H7 (cell line): ENCODE measurements around the gene RPL18A. TPM values are rescaled to one million over a fixed set of nuclear protein-coding genes. Genes with fewer than 3 reads are reported as not detected.
"Not testable (repeated sequence)": the region's sequence is repeated elsewhere in the genome, so short reads cannot be mapped to it uniquely, and the experiment has no call there.

Experiments
- DNase-seq: peaks from one replicate; pipeline ENCODE4 v3.0.0; 2012
- H3K27me3 ChIP-seq: 2 replicates; pipeline ENCODE4 v1.6.0; 2011; ENCODE audit warnings: mild to moderate bottlenecking, low read length; ENCODE audit not compliant: control insufficient read depth, insufficient read depth
- H3K36me3 ChIP-seq: replicated peaks from 2 replicates; pipeline ENCODE4 v1.5.1; 2011; ENCODE audit warnings: low read length; ENCODE audit not compliant: control insufficient read depth, insufficient read depth
- H3K4me3 ChIP-seq: 2 replicates; pipeline ENCODE4 v1.5.1; 2011; ENCODE audit warnings: low read depth, mild to moderate bottlenecking, control low read depth, low read length, moderate library complexity; ENCODE audit not compliant: insufficient read depth
- total RNA-seq: library from RNA; depleted of rRNA; stranded (reverse); fragments of >200 nt; shearing (Covaris generic); gene quantifications from 2 replicates; pipeline ENCODE4 v1.2.3, GENCODE V29; 2014

RPL18A gene
- total RNA-seq, 1 experiment from 2014 or later: 2,178 TPM

- Histone ChIP-seq H3K36me3 (peaks cover 2% of the 10 kb centered on the region), H3K4me3 (no peak overlapping the region), H3K27me3 (peaks cover 17% of the 10 kb centered on the region; the same call in 1 of the 2 replicates)
- DNase-seq: peak; percentile 94
Measured at GRCh38 chr19:17869114-17869608, 9.5 kb downstream of the RPL18A start.

DNA sequence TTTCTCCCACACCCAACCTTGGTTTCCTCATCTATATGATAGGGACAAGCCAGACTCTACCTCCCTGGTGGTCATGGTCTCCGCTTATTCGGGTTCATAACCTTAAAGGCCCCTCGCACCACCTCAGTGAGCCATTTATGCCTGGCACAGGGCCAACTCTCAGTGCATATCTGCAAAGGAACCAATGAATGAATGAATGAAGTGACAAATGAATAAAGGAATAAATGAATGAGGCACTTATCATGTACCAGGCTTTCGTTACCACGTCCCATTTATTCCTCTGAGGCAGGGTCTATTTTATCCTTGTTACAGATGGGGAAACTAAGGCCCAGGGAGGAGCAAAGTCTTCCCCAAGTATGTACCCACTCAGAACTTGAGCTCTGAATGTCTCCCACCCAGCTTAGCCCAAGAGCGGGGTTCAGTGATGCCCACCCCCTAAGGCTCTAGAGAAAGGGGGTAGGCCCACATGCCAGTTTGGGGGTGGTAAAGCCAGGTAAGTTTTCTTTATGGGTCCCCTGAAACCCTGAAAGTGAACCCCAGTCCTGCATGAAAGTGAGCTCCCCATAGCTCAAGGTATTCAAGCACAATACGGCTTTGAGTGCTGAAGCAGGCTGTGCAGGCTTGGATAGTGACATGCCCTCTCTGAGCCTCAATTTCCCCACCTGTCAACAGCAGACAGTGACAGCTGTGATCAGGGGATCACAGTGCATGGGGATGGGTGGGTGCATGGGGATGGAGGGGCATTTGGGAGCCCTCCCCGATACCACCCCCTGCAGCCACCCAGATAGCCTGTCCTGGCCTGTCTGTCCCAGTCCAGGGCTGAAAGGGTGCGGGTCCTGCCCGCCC is 11.5 kb downstream of the RPL18A start:
- no peaks in the 10 kb centered on the region for H3K36me3 ChIP-seq
- peaks cover 17% of the 10 kb centered on the region; the same call in 1 of the 2 replicates for H3K27me3 ChIP-seq
- DNase-seq: peak; percentile 19
- H3K4me3 ChIP-seq: no peak overlapping the region

DNA sequence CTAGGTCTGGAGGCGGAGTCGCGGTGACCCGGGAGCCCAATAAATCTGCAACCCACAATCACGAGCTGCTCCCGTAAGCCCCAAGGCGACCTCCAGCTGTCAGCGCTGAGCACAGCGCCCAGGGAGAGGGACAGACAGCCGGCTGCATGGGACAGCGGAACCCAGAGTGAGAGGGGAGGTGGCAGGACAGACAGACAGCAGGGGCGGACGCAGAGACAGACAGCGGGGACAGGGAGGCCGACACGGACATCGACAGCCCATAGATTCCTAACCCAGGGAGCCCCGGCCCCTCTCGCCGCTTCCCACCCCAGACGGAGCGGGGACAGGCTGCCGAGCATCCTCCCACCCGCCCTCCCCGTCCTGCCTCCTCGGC is 12.2 kb downstream of the RPL18A start, which contains the start of gene SLC5A5:
TSS of gene SLC5A5 (plus strand) at position 68 of the 373 bp plus-strand sequence. CDS start 375 bp downstream, outside the sequence.
- Histone ChIP-seq H3K4me3 (no peak within 1 kb of the TSS), H3K36me3 (no peaks in the 10 kb centered on the region), H3K27me3 (peaks cover 17% of the 10 kb centered on the region; the same call in 1 of the 2 replicates)
- DNase-seq: peak; percentile 78

- Histone ChIP-seq H3K4me3 (no peak overlapping the region), H3K36me3 (no peaks in the 10 kb centered on the region), H3K27me3 (peaks cover 17% of the 10 kb centered on the region; the same call in 1 of the 2 replicates)
- DNase-seq: peak; percentile 57
Measured at GRCh38 chr19:17872251-17873001, 12.7 kb downstream of the RPL18A start.

GRCh38 chr19:17873786-17874757 is 14.4 kb downstream of the RPL18A start:
- H3K4me3 ChIP-seq: peak overlapping the region; percentile 70
- H3K36me3 ChIP-seq: no peaks in the 10 kb centered on the region
- DNase-seq: peak; percentile 99
- peaks cover 17% of the 10 kb centered on the region; the same call in 1 of the 2 replicates for H3K27me3 ChIP-seq

DNA sequence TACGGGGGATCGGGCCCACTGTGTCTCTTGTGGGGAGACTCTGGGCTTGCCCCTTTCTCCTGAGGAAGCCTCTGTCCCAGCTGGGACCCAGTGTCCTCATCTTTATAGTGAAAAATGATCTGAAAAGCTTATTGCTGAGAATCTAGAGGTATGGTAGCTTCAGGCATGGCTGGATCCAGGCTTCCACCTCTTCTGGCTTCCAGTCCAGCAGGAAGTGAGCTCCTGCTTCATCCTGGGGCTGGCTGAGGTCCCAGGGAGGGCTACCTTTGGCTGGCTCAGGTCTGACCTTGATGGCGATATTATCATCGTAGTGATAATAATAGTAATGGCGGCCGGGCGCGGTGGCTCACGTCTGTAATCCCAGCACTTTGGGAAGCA is 15.0 kb downstream of the RPL18A start:
- H3K27me3 ChIP-seq: peaks cover 17% of the 10 kb centered on the region; the same call in 1 of the 2 replicates
- no peak for DNase-seq
- H3K4me3 ChIP-seq: peak overlapping the region; percentile 41
- H3K36me3 ChIP-seq: no peaks in the 10 kb centered on the region

- Histone ChIP-seq H3K4me3 (no peak overlapping the region), H3K36me3 (no peaks in the 10 kb centered on the region), H3K27me3 (peaks cover 7% of the 10 kb centered on the region; the same call in 1 of the 2 replicates)
- DNase-seq: peak; percentile 18
Measured at GRCh38 chr19:17877696-17878095, 18.0 kb downstream of the RPL18A start.

DNA sequence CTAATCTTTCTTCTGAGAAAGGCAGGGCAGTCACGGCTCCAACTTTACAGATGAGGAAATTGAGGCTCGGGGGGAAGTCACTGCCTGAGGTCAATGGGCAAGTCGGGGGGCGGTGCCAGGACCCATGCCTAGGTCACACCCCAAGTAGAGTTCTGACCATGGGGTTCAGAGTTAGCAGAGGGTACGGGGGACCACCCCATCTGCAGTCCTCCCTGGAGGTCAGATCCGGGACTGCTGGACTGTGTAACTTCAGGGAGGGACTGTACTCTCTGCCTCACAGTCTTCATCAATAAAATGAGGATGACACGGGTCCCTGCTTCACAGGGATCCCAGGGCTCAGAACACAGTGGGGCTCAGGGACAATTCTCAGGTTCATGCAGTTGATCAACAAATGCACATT is 19.8 kb downstream of the RPL18A start:
- Histone ChIP-seq H3K36me3 (no peaks in the 10 kb centered on the region), H3K4me3 (no peak overlapping the region), H3K27me3 (no peaks in the 10 kb centered on the region)
- DNase-seq: peak; percentile 11

DNA sequence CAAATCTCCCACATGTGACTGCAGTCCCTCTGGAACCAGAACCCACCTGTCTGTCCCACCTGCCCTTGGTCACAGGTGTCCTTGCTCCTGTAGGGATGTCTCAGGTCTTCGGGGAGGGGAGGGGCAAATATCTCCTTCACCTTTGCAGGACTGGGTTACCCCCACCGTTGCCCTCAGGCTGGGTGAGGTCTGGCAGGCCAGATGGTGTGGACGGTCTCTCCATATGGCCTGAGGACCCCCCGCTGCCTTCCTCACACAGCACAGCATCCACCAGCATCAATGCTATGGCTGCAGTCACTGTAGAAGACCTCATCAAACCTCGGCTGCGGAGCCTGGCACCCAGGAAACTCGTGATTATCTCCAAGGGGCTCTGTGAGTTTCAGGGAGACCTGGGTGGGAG is 22.0 kb downstream of the RPL18A start:
- Histone ChIP-seq H3K36me3 (no peaks in the 10 kb centered on the region), H3K27me3 (no peaks in the 10 kb centered on the region), H3K4me3 (no peak overlapping the region)
- DNase-seq: peak; percentile 19

DNA sequence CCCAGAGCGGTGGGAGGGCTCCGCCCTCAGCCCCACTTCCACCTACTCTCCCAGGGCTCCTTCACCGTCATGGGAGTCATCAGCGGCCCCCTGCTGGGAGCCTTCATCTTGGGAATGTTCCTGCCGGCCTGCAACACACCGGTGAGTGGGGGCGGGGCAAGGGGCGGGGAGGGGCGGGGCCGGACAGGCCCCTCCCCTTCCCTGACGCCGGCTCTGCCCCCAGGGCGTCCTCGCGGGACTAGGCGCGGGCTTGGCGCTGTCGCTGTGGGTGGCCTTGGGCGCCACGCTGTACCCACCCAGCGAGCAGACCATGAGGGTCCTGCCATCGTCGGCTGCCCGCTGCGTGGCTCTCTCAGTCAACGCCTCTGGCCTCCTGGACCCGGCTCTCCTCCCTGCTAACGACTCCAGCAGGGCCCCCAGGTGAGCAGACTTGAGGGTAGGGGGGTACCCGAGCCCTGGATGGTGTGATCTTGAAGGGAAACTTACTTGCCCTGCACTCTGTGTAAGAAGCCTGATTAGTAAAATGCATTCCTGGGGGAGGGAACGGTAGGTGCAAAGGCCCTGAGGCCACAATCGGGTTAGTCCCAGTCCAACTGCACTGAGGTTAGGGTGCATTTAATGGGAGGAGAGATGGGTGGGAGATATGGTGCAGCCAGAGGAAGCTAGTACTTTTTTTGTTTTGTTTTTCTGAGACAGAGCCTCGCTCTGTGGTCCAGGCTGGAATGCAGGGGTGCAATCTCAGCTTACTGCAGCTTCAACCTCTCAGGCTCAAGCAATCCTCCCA is 24.1 kb downstream of the RPL18A start:
- H3K27me3 ChIP-seq: no peaks in the 10 kb centered on the region
- no peaks in the 10 kb centered on the region for H3K36me3 ChIP-seq
- DNase-seq: peak; percentile 86
- H3K4me3 ChIP-seq: no peak overlapping the region

GRCh38 chr19:17886515-17886914 is 26.8 kb downstream of the RPL18A start:
- no peak overlapping the region for H3K4me3 ChIP-seq
- no peaks in the 10 kb centered on the region for H3K36me3 ChIP-seq
- H3K27me3 ChIP-seq: no peaks in the 10 kb centered on the region
- no peak for DNase-seq

- DNase-seq, H3K36me3 ChIP-seq, H3K27me3 ChIP-seq, H3K4me3 ChIP-seq: not testable (repeated sequence)
Measured at GRCh38 chr19:17887221-17887620, 27.5 kb downstream of the RPL18A start.

- Histone ChIP-seq H3K4me3 (no peak overlapping the region), H3K27me3 (no peaks in the 10 kb centered on the region; the same call in 1 of the 2 replicates), H3K36me3 (no peaks in the 10 kb centered on the region)
- DNase-seq: peak; percentile 8
Measured at GRCh38 chr19:17888260-17888659, 28.6 kb downstream of the RPL18A start.
